GM12878 (cell line): ENCODE results near the gene RPS28. TPM values are rescaled to one million over a fixed set of nuclear protein-coding genes. Genes with fewer than 3 reads are reported as not detected.

Experiments used
- ATAC-seq: fragments of 200-7000 bp; cut with Tn5 transposase; 3 replicates; pipeline ENCODE4 v1.9.1; 2020; ENCODE audit warnings: mild to moderate bottlenecking, moderate library complexity
- BruUV-seq: library from RNA; stranded (reverse); fragments of 400-500 nt; replicated peaks from 2 replicates; lab custom pipeline; 2021; lab: Mats Ljungman, UMichigan
- CTCF ChIA-PET: fragments of 300-600 bp; sonication (Branson Sonifier 250); formaldehyde crosslinking; extraction: SDS; loops from one replicate; lab custom pipeline; 2021; ENCODE audit warnings: inconsistent platforms; lab: Yijun Ruan, JAX
- POLR2A ChIA-PET: fragments of 350-600 bp; formaldehyde crosslinking; extraction: SDS; loops from one replicate; lab custom pipeline; 2021; ENCODE audit warnings: inconsistent platforms; lab: Charles Lee
- RAD21 ChIA-PET: fragments of 300-600 bp; sonication (Branson Sonifier 250); formaldehyde crosslinking; loops from one replicate; lab custom pipeline; 2023; ENCODE audit warnings: antibody characterized with exemption; ENCODE audit not compliant: unreplicated experiment; lab: Charles Lee
- SMC1A ChIA-PET: fragments of 300-600 bp; sonication (Branson Sonifier 250); formaldehyde crosslinking; loops from one replicate; lab custom pipeline; 2023; ENCODE audit not compliant: unreplicated experiment, uncharacterized antibody; lab: Charles Lee
- DNase-seq: peaks from one replicate; pipeline ENCODE4 v3.0.0-alpha.2; 2011; ENCODE audit warnings: low read depth, low spot score
- FAIRE-seq: peaks from 3 replicates; lab custom pipeline; 2011; peaks lifted over from hg19 to GRCh38; lab: Jason Lieb, UNC
- H2AFZ ChIP-seq: 2 replicates; pipeline ENCODE4 v1.6.0; 2011; ENCODE audit warnings: low read depth, low read length, control low read depth; ENCODE audit not compliant: control insufficient read depth
- H3K27ac ChIP-seq: 2 replicates; pipeline ENCODE4 v1.5.1; 2011; ENCODE audit warnings: control low read depth; ENCODE audit not compliant: control insufficient read depth, insufficient read depth
- H3K27me3 ChIP-seq, 2 experiments: replicated peaks in 1 of 2; 2 replicates each; pipeline versions ENCODE4 v1.6.0 to v1.6.1; 2011; ENCODE audit warnings: low read length in 1 of 2; ENCODE audit not compliant: control insufficient read depth in 2 of 2, insufficient read depth in 2 of 2
- H3K36me3 ChIP-seq, 2 experiments: 2 replicates each; pipeline ENCODE4 v1.5.1; 2011; ENCODE audit warnings: low read length in 1 of 2; ENCODE audit not compliant: control insufficient read depth in 2 of 2, insufficient read depth in 2 of 2
- H3K4me1 ChIP-seq: 2 replicates; pipeline ENCODE4 v1.6.1; 2011; ENCODE audit warnings: mild to moderate bottlenecking, low read length, moderate library complexity, mixed read lengths; ENCODE audit not compliant: control insufficient read depth, insufficient read depth
- H3K4me2 ChIP-seq: 2 replicates; pipeline ENCODE4 v1.6.0; 2011; ENCODE audit warnings: control low read depth; ENCODE audit not compliant: control insufficient read depth, insufficient read depth
- H3K4me3 ChIP-seq: fragments of 200-600 bp; sonication (generic); 2 replicates; pipeline ENCODE4 v1.5.1; 2016
- H3K79me2 ChIP-seq: 2 replicates; pipeline ENCODE4 v1.6.0; 2011; ENCODE audit warnings: low read length; ENCODE audit not compliant: control insufficient read depth, insufficient read depth
- H3K9ac ChIP-seq: 2 replicates; pipeline ENCODE4 v1.8.0; 2011; ENCODE audit warnings: low read length, control low read depth, mixed read lengths; ENCODE audit not compliant: control insufficient read depth, insufficient read depth
- H3K9me3 ChIP-seq: replicated peaks from 3 replicates; pipeline ENCODE4 v1.5.1; 2011; ENCODE audit warnings: mild to moderate bottlenecking, low read length; ENCODE audit not compliant: control insufficient read depth, insufficient read depth
- H4K20me1 ChIP-seq: 2 replicates; pipeline ENCODE4 v1.6.0; 2011; ENCODE audit not compliant: control insufficient read depth, insufficient read depth
- ATF7 ChIP-seq: fragments of 450-650 bp; IDR thresholded peaks from 2 replicates; pipeline ENCODE4 v1.6.1; 2016; ENCODE audit warnings: low read depth, mild to moderate bottlenecking
- BRCA1 ChIP-seq: IDR thresholded peaks from 2 replicates; pipeline ENCODE4 v1.6.1; 2011; ENCODE audit warnings: low read depth, low read length, improper control_type of control experiment
- CBFB ChIP-seq: IDR thresholded peaks from 2 replicates; pipeline ENCODE4 v1.6.1; 2016; ENCODE audit warnings: antibody characterized with exemption, low read depth
- ESRRA ChIP-seq: IDR thresholded peaks from 2 replicates; pipeline ENCODE4 v1.6.1; 2012; ENCODE audit warnings: mild to moderate bottlenecking, low read length, improper control_type of control experiment
- FOS ChIP-seq: IDR thresholded peaks from 3 replicates; pipeline ENCODE4 v1.6.1; 2011; ENCODE audit warnings: borderline replicate concordance; ENCODE audit not compliant: insufficient read length; ENCODE audit errors: extremely low read depth
- HDGF ChIP-seq: fragments of 450-650 bp; IDR thresholded peaks from 2 replicates; pipeline ENCODE4 v1.6.1; 2016; ENCODE audit warnings: antibody characterized with exemption
- JUND ChIP-seq: IDR thresholded peaks from 2 replicates; pipeline ENCODE4 v1.6.1; 2012; ENCODE audit warnings: low read depth, mild to moderate bottlenecking, low read length, improper control_type of control experiment, moderate library complexity
- MYC ChIP-seq: IDR thresholded peaks from 2 replicates; pipeline ENCODE4 v1.6.1; 2011; ENCODE audit warnings: mild to moderate bottlenecking, low read length, moderate library complexity, inconsistent platforms; ENCODE audit not compliant: insufficient read depth, insufficient replicate concordance, insufficient read length, severe bottlenecking
- PAX8 ChIP-seq: fragments of 450-650 bp; IDR thresholded peaks from 2 replicates; pipeline ENCODE4 v1.6.1; 2017; ENCODE audit warnings: mild to moderate bottlenecking, moderate library complexity
- POLR2A ChIP-seq: IDR thresholded peaks from 2 replicates; pipeline ENCODE4 v1.6.1; 2011; ENCODE audit warnings: low read depth, mild to moderate bottlenecking, low read length
- RBBP5 ChIP-seq: fragments of 200-600 bp; sonication (generic); conservative IDR thresholded peaks from 2 replicates; pipeline ENCODE4 v1.6.1; 2016
- RFX5 ChIP-seq: IDR thresholded peaks from 2 replicates; pipeline ENCODE4 v1.6.1; 2011; ENCODE audit warnings: low read depth, low read length, improper control_type of control experiment
- SIX5 ChIP-seq: IDR thresholded peaks from 2 replicates; pipeline ENCODE4 v1.6.1; 2011; ENCODE audit warnings: mild to moderate bottlenecking, low read depth, low read length, moderate library complexity; ENCODE audit not compliant: severe bottlenecking
- TBL1XR1 ChIP-seq: IDR thresholded peaks from 2 replicates; pipeline ENCODE4 v1.6.1; 2012; ENCODE audit warnings: low read depth, low read length, improper control_type of control experiment
- WGBS: methylation state at CpG from one replicate; pipeline ENCODE4 v1.1.6; 2016; ENCODE audit warnings: low lambda C conversion rate; ENCODE audit not compliant: insufficient replicate concordance, insufficient coverage; ENCODE audit errors: missing lambda C conversion rate; 5-methylcytosine and 5-hydroxymethylcytosine counted together
- in situ Hi-C: fragments of 300-500 bp; cut with MboI; formaldehyde crosslinking; loops from 9 replicates; pipeline ENCODE4 v1.14.3; 2018; ENCODE audit warnings: mixed read lengths
- intact Hi-C: fragments of 100-400 bp; cut with micrococcal nuclease; formaldehyde crosslinking; loops from one replicate; pipeline ENCODE4 v1.14.2; 2022; ENCODE audit not compliant: unreplicated experiment
- polyA plus RNA-seq, 11 experiments: library from polyadenylated mRNA; depleted of rRNA in 4 of 11; unstranded in 6 of 11; stranded (reverse) in 5 of 11; fragments of >200 nt; fragmentation: Nextera tagmentation in 4 of 11; fragmentation: Illumina TruSeq in 1 of 11; extraction: Ambion mirVana in 4 of 11; extraction: Trizol in 1 of 11; gene quantifications; 1 replicate in 1 of 11; 2 replicates in 10 of 11; pipeline versions ENCODE4 v1.2.1 to v1.2.3, GENCODE V29; 2011 to 2016; ENCODE audit warnings: inconsistent platforms in 2 of 11, missing spikeins in 2 of 11, low read depth in 1 of 11
- total RNA-seq, 4 experiments: library from RNA; depleted of rRNA in 3 of 4; stranded (reverse); fragments of >200 nt in 3 of 4; fragmentation: Illumina TruSeq in 1 of 4; extraction: Trizol in 1 of 4; gene quantifications; 2 replicates each; pipeline versions ENCODE4 v1.2.1 to v1.2.3, GENCODE V29; 2013 to 2021
- TF ChIP-seq, protein P1 (sequence below): IDR thresholded peaks from 2 replicates; pipeline ENCODE4 v1.6.1; 2011; ENCODE audit warnings: borderline replicate concordance, low read depth, mild to moderate bottlenecking, moderate library complexity, low read length; ENCODE audit not compliant: insufficient read depth, poor library complexity, severe bottlenecking
- TF ChIP-seq, protein P2 (sequence below): fragments of 450-650 bp; IDR thresholded peaks from 2 replicates; pipeline ENCODE4 v1.6.1; 2018; ENCODE audit warnings: borderline replicate concordance, mild to moderate bottlenecking; ENCODE audit not compliant: partially characterized antibody
- TF ChIP-seq, protein P3 (sequence below): fragments of 450-650 bp; IDR thresholded peaks from 2 replicates; pipeline ENCODE4 v1.6.1; 2014; ENCODE audit warnings: mild to moderate bottlenecking

Gene RPS28
- total and polyA plus RNA-seq, 10 of the 15 experiments (the other 5 are each of a cell fraction or from before 2014, with no cell fraction given) = 422 to 3,905 (median 1,580) TPM

DNA sequence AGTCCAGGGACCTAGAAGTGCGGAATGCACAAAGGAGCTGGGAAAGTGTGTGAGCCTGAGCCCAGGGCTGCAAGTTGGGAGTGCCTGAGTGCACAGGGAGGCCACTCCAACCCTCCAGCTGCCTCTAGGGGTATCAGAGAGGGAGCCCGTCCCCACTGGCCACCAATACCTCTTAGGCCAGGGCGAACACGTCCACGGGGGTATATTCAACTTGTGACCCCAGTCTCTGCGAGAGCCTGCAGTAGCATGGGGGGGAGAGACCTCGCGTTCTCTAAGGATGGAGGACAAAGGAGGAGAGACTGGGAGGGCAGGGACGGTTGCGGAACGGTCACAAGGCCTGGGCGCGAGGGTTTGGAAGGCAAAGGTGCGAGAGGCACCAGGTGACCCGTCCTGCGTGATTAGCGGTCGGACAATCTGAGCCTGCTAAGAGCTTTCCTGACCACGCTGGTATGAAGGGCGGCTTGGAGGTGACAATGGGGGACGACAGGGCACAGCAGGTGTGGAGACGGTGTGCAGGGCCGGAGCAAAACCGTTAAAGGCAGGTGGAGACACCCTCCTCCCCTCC lies 13.8 kb upstream of the RPS28 start (continued):
- TF ChIP-seq, protein P1, sequence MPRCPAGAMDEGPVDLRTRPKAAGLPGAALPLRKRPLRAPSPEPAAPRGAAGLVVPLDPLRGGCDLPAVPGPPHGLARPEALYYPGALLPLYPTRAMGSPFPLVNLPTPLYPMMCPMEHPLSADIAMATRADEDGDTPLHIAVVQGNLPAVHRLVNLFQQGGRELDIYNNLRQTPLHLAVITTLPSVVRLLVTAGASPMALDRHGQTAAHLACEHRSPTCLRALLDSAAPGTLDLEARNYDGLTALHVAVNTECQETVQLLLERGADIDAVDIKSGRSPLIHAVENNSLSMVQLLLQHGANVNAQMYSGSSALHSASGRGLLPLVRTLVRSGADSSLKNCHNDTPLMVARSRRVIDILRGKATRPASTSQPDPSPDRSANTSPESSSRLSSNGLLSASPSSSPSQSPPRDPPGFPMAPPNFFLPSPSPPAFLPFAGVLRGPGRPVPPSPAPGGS = no peak
- TF ChIP-seq RBBP5 = no peak
- TF ChIP-seq HDGF = peak; percentile 62; the same call in 1 of the 2 replicates
- no peak for TF ChIP-seq SIX5
- TF ChIP-seq, all 136 proteins: peak for 3

DNA sequence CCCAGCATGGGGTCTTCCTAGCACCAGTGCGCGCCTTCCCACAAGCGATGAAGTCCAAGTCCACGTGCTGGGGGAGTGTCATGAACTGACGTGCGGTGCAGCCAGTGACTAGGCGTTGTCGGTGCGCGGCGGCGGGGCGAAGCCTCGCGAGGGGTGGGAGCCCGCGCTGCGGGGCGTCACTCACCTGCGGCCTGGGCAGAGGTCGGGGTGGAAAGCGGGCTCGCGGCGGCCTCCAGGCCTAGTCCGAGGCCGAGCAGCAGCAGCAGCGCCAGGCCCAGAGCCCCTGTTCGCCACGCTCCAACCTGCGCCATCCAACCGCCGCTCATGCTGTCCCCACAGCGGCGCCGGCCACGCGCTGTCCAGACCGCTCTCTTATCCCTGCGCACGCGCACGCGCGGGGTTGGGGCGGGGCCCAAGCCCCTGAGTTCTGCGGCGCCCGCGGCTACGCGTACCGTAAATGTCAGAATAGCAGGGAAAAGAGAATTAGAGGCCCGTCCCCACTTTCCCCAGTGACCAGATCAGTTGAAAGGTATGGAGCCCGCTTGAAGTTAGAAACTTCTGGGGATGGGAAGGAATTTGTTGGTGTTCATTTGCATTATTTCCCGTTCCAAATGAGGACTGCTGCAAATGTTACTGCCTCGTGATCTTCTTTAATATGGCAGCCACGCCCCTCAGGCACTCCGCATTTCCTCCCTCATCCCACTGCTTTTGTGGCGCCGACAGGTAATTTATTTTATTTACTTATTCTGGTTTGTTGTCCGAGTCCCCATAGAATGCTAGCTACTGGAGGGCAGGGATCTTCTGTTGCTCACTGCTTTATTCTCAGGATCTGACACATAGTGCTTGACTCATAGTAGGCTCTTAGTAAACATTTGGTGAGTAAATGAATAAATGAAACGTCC lies 13.1 kb upstream of the RPS28 start, which contains the start of gene CD320:
CD320 (minus strand) TSS at position 394 of the 902 bp plus-strand sequence; CDS start at position 326, 68 bp downstream.
- Histone ChIP-seq H3K79me2 (peaks cover 21% of the 10 kb centered on the region), H4K20me1 (no peaks in the 10 kb centered on the region), H3K9ac (peak within 1 kb of the TSS; percentile 93), H3K36me3 (peaks cover 9 to 12% of the 10 kb centered on the region in 2 experiments; a peak in 3 of 4 replicates), H2AFZ (peak within 1 kb of the TSS; percentile 86), H3K4me2 (peak within 1 kb of the TSS; percentile 100), H3K4me3 (peak within 1 kb of the TSS; percentile 91), H3K9me3 (no peaks in the 10 kb centered on the region), H3K27ac (peak within 1 kb of the TSS; percentile 35), H3K4me1 (peaks cover 11% of the 10 kb centered on the region), H3K27me3 (no peaks in the 10 kb centered on the region)
- CTCF ChIA-PET = no interaction called here
- in situ Hi-C loops (loop anchor here (5.0 kb wide), 1 partner anchor 36 kb away; no protein-coding TSS in a partner anchor), intact Hi-C loops (no loop called here)
- WGBS = under 1% methylated on average over 63 of the region's 63 CpGs
- BruUV-seq = TSS peak; percentile 51
- RAD21 ChIA-PET = no interaction called here
- ATAC-seq (peak; percentile 94), FAIRE-seq (peak; percentile 94), DNase-seq (peak; percentile 63)
- SMC1A ChIA-PET = no interaction called here
- POLR2A ChIA-PET = interaction anchor here (1.0 kb wide), 1 partner anchor 41 kb away, joined by 9 read pairs; no protein-coding TSS in a partner anchor
- no peak for TF ChIP-seq FOS
- TF ChIP-seq ESRRA = 0 out of 2 replicates have a peak, but pooled peaks have one; percentile 68
- TF ChIP-seq, protein P2, sequence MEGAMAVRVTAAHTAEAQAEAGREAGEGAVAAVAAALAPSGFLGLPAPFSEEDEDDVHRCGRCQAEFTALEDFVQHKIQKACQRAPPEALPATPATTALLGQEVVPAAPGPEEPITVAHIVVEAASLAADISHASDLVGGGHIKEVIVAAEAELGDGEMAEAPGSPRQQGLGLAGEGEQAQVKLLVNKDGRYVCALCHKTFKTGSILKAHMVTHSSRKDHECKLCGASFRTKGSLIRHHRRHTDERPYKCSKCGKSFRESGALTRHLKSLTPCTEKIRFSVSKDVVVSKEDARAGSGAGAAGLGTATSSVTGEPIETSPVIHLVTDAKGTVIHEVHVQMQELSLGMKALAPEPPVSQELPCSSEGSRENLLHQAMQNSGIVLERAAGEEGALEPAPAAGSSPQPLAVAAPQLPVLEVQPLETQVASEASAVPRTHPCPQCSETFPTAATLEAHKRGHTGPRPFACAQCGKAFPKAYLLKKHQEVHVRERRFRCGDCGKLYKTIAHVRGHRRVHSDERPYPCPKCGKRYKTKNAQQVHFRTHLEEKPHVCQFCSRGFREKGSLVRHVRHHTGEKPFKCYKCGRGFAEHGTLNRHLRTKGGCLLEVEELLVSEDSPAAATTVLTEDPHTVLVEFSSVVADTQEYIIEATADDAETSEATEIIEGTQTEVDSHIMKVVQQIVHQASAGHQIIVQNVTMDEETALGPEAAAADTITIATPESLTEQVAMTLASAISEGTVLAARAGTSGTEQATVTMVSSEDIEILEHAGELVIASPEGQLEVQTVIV = peak; percentile 50
- TF ChIP-seq ATF7 = peak; percentile 47; the same call in 1 of the 2 replicates
- no peak for TF ChIP-seq RFX5
- no peak for TF ChIP-seq JUND
- peak; percentile 75 for TF ChIP-seq BRCA1
- peak; percentile 90 for TF ChIP-seq MYC
- peak; percentile 89 for TF ChIP-seq POLR2A
- TF ChIP-seq TBL1XR1 = peak; percentile 62
- peak; percentile 11; the same call in 1 of the 2 replicates for TF ChIP-seq CBFB
- no peak for TF ChIP-seq PAX8
- TF ChIP-seq, protein P3, sequence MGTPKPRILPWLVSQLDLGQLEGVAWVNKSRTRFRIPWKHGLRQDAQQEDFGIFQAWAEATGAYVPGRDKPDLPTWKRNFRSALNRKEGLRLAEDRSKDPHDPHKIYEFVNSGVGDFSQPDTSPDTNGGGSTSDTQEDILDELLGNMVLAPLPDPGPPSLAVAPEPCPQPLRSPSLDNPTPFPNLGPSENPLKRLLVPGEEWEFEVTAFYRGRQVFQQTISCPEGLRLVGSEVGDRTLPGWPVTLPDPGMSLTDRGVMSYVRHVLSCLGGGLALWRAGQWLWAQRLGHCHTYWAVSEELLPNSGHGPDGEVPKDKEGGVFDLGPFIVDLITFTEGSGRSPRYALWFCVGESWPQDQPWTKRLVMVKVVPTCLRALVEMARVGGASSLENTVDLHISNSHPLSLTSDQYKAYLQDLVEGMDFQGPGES = no peak
